Bone marrow (tissue), 2 donors: ENCODE results near the gene NEFH.
"Not testable (repeated sequence)": the region's sequence is repeated elsewhere in the genome, so short reads cannot be mapped to it uniquely, and the experiment has no call there.

Source experiments
- DNase-seq, 2 donors: peaks; one replicate each; lab custom pipeline; 2025; lab: John Stamatoyannopoulos, UW

Gene NEFH, protein sequence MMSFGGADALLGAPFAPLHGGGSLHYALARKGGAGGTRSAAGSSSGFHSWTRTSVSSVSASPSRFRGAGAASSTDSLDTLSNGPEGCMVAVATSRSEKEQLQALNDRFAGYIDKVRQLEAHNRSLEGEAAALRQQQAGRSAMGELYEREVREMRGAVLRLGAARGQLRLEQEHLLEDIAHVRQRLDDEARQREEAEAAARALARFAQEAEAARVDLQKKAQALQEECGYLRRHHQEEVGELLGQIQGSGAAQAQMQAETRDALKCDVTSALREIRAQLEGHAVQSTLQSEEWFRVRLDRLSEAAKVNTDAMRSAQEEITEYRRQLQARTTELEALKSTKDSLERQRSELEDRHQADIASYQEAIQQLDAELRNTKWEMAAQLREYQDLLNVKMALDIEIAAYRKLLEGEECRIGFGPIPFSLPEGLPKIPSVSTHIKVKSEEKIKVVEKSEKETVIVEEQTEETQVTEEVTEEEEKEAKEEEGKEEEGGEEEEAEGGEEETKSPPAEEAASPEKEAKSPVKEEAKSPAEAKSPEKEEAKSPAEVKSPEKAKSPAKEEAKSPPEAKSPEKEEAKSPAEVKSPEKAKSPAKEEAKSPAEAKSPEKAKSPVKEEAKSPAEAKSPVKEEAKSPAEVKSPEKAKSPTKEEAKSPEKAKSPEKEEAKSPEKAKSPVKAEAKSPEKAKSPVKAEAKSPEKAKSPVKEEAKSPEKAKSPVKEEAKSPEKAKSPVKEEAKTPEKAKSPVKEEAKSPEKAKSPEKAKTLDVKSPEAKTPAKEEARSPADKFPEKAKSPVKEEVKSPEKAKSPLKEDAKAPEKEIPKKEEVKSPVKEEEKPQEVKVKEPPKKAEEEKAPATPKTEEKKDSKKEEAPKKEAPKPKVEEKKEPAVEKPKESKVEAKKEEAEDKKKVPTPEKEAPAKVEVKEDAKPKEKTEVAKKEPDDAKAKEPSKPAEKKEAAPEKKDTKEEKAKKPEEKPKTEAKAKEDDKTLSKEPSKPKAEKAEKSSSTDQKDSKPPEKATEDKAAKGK

DNA sequence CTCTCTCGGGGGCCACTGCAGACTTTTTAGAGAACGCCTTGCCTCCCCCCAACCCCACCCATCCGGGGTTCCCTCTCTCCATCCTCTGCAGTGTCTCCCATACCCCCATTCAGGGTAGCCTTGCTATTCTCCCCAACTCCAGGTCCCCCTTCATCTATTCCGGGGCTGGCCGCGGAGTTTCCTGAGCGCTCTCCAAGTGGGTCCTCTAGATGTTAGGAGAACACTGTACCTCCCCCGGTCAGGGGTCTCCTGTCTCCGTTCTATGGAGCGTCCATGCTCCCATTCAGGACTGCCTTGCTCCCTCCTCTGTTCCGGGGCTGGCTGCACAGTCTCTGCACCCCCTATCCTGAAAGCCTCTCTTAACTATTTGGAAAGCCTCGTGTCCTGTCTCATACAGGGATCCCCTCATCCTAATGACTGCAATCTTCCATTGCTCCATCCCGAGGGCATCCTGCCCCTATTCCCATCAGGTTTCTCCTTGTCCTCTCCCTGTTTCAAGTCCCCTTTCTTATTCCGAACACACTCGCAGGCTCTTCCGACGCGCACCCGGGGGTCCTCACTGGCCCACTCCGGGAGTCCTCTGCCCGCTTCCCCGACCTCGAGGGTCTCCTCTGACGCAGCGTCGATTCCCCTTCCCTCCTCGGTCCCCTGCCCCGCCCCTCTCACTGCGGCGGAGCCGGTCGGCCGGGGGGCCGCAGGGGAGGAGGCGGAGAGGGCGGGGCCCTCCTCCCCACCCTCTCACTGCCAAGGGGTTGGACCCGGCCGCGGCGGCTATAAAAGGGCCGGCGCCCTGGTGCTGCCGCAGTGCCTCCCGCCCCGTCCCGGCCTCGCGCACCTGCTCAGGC is at the start of gene NEFH:
Gene NEFH, plus strand, starts transcription at position 802 of the 845 bp plus-strand sequence. CDS start 45 bp downstream, outside the sequence.
- DNase-seq: no peak

DNA sequence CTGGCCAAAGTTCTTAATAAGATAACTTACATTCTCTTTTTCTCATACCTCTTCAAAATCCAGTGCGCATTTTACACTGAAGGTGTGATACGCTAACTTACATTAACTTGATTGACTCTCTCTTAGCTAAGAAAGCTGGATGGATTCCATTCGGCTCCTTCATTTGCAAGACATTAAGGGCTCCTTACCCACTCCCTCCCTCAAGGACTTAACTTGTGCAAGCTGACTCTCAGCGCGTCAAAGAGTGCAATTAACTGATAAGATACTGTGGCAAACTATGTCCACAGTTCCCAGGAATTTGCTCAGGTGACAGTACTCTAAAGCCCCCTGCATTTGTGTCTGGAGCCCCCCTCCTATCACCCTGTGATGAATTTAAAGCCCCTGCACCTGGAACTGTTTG is 48.0 kb upstream of the NEFH start:
- no peak for DNase-seq

DNA sequence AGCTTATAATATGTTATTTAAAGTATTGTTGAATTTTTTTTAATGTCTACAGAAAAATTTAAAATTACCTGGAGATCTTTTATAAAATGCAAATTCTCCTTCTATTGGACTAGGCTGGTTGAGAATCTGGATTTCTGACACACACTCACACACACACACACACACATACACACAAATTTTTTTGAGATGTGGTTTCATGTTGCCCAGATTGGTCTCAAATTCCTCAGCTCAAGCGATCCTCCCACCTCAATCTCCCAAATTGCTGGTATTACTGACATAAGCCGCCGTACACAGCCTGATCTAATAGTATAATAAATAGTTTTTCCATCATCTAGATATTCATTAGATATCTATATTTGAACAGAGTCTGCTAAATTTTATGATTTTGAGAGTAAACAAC is 46.2 kb upstream of the NEFH start:
- DNase-seq: no peak

DNA sequence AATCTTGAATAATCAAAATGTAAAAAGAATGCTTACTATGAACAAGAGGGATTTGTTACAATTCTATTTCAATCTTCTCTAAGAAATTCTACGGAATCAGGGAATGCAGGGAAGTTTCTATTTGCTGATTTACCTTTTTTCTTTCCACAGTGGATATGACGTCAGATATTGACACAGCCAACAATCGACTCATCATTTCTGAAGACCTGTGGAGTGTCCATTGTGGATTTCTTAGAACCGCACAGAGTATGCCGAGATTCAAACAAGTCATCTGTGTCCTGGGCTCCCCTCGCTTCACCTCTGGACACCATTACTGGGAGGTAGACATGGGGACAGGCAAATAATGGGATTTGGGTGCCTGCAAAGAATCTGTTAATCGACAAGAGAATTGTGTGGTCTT is 45.7 kb upstream of the NEFH start:
- no peak for DNase-seq

DNA sequence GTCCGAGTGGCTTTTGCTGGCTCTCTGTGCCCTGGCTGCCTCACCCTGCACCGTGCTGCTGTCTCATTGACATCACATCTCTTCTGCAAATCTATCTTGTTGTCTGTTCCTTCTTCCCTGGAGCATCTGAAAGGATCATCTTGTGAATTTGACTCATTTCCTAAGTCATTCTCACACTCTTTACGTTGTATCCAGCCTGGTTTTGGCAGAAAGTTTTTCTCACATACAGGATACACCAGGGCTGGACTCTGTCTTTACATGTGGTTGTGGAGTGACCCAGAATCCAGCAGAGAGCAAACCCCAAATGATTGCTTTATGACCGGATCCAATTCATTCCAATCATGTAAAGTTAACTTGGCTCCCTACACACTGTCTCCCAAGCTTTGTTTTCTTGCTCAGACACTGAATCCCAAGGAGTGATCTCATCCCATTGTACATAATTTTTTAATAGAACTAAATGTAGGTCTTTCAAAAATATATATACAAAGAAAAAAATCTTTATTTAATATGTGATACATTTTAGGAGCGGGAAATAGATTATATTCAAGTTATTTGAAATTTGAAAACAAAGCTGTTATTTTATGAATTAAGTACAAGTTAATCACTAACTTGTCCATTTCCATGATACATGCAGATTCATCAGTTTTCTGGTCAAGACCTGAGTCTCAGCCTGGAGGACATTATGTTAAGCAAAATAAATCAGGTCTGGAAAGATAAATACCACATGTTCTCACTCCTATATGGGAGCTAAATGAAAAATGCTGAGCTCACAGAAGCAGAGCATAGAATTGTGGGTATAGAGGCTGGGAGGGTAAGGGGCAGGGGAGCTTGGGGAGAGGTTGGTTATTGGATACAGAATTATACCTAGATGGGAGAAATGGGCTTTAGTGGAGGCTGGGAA is 44.5 kb upstream of the NEFH start:
- no peak for DNase-seq

DNA sequence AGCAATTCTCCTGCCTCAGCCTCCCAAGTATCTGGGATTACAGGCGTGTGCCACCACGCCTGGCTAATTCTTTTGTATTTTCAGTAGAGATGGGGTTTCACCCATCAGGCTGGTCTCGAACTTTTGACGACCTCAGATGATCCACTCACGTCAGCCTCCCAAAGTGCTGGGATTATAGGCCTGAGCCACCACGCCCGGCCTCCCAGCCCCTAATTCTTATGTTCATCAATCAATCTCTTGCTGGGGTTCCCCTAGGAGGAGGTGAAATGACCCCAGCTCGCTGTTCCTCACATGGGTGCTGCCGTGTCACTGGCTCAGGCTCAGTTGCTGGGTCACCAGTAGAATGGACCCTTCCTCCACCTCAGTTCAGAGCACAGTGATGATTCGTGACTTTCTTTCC is 41.7 kb upstream of the NEFH start, which contains the start of gene RFPL1:
Gene RFPL1, plus strand, starts transcription at position 301 of the 400 bp plus-strand sequence.
- DNase-seq: not testable (repeated sequence)

DNA sequence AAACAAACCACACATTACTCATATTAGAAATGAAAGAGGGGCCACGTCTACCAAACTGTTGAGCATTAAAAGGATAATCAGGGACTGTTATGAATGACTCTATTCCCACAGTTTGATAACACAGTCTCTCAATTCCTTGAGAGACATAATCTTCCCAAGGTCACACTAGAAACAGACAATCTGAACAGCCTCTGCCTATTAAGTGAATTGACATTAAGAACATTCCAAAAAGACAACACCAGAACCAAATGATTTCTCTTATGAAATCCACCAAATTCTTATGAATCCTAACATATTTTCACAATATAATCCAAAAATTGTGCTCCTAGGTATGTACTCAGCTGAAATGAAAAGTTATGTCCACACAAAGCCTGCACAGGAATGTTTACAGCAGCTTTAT is 37.0 kb upstream of the NEFH start:
- no peak for DNase-seq

DNA sequence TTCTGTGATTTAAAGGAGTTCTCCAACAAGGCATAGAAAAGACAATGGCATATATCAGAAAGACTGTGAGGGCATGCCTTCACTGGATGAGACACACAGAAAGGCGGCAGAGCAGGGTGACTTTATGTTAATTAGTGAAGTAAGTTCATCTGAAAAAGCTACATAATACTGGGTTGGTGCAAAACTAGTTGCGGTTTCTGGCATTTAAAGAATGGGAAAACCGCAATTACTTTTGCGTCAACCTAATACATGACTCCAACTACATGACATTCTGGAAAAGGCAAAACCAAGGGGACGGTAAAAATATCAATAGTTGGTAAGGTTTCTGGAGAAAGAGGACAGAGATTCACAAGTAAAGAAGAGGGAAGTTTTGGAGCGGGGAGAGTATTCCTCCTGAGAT is 36.6 kb upstream of the NEFH start:
- no peak for DNase-seq

DNA sequence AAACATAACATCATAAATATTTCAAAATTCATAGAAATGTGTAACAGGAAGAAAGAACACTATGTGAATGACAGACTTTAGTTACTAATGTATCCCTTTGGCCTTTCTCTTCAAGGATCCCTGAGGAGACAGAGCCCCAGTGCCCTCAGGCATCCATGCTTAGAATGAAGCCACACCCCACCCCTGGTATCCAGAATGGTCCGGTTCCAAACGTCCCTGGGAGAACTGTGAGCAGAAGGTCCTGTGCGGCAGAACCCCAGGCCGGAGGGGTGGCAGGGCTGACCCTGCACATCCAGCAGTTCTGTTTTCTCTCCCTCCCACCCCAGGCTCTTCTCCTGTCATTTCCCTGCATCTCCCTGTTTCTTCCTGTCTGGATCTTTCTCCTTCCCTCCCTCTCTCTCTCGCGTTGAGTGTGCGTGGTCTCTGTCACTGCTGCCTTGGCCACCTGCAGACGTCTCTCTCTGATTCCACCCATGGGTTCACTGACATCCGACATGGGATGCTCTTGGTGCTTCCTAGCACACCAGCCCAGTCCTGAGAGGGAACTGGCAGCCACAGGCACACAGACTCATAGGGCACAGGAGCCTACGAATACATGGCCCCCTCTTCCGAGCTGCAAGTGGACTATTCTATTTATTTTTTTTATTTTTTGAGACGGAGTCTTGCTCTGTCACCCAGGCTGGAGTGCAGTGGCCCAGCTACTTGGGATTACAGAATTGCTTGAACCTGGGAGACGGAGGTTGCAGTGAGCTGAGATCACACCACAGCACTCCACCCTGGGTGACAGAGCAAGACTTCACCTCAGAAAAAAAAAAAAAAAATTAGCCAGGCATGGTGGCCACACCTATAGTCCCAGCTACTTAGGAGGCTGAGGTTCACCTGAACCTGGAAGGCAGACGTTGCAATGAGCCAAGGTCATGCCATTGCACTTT is 35.9 kb upstream of the NEFH start:
- DNase-seq: no peak

DNA sequence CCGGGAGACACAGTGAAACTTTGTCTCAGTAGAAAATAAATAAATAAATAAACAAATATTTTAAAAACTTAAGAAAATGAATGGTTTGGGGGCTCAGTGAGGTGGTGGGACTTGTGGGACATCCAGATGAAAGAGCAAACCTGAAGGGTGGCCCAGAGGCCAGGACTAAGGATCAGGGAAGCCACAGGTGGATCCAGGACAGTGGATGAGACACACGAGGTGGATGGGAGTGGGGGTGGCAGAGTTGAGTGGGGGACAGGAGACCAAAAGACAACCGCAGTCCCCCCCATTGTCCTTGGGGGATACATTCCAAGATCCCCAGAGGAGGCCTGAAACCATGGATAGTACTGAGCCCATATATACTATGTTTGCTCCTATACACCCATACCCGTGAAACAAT is 34.5 kb upstream of the NEFH start:
- DNase-seq: no peak

DNA sequence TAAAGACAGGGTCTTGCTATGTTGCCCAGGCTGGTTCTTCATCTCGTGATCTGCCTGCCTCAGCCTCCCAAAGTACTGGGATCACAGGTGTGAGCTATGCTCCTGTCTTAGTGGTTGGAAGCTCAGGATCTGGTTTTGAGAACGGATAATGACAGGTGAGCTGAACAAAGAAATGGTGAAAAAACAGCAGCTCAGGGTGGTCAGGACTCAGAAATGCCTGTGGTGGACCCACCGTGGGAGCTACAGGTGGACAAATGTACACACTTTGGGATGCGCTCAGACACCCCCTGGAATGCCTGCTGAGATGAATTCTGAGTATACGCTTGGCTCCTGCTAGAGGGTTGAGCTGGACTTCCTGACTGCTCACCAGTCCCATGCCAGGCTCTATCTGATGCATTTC is 32.1 kb upstream of the NEFH start:
- DNase-seq: no peak

DNA sequence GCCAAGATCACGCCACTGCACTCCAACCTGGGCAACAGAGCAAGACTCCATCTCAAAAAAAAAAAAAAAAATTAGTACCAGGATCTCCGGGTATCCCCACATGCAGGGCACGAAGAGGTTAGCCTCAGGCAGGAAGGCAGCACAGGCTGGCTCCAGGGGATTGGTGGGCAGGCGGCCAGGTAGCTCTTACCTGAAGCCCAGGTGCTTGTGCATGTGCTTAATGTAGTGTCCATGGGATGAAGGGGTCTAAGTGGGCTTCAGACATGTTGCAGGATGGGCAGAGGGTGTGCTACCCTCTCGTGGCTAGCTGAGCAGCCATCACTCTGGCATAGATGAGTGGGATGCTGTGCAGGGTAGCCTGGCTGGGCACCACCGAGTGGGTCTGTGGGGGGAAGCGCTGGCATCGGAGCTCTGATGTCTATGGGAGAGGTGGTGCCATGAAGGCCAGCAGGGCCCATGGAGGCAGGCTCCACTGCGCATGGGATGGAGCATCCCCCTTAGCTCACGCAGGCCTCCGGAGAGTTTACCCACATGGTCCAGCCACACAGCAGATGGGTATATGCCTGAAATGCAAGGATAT is 30.6 kb upstream of the NEFH start:
- no peak for DNase-seq

DNA sequence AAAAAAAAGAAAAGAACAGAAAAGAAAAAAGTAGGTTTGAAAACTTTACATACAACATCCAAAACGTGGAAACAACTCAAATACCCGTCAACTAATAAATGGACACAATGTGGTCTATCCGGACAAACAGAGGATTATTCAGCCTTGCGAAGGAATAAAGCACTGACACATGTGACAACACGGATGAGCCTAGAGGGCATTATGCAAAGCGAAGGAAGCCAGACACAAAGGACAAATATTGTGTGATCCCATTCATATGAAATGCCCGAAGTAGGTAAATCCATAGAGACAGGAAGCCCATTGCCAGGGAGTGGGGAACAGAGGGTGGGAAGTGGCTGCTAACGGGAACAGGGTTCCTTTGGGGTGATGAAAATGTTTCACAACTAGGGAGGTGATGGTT is 29.8 kb upstream of the NEFH start:
- no peak for DNase-seq

DNA sequence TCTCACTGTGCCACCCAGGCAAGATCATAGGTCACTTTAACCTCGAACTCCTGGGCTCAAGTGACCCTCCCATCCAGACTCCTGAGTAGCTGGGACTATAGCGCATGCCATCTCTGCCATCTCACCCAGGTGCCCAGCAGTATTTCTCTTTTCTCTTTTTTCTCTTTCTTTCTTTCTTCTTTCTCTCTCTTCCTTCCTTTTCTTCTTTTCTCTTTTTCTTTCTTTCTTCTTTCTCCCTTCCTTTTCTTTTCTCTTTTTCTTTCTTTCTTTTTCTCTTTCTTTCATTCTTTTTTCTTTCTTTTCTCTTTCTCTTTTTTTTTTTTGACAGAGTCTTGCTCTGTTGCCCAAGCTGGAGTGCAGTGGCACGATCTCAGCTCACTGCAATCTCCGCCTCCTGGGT is 28.2 kb upstream of the NEFH start:
- DNase-seq: no peak

DNA sequence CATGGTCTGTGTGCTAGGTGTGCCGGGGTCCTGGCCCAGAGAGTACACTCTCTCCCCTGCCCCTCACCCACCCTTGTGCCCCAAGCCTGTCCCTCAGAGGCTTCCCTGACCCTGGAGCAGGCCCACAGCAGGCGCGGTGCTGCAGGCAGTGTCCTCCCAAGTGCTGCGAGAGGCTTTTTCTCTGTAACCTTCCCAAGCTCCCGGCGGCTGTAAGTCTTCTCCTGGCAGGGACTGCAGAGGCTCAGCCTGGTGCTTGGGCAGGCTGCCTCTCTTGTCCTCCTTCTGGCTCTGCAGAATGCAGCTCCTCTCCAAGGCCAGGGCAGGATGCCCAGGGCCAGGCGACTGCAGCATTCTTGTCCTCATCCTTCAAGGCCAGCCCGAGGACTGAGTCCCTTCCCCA is 25.7 kb upstream of the NEFH start:
- DNase-seq: no peak

DNA sequence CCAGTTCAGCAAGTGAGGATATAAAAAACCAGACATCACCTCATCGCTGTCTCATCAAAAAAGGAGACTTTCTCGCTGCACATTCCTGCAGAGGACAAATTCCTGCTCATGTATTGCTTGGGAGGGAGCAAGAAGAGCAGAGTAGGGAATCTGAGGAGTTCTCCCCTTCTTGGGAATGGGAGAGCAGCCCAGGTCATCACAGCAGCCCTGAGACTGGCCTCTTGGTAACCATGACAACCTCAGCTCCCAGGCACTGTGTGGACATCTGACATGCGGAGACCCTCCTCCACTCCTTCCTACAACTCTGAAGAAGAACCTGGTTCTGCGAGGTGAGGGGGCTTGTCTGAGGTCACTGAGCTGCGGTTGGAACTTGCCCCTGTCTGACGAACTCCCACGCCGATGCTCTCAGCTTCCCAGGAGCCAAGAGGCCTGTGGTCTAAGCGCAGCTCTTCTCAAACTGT is 23.8 kb upstream of the NEFH start:
- DNase-seq: no peak

DNA sequence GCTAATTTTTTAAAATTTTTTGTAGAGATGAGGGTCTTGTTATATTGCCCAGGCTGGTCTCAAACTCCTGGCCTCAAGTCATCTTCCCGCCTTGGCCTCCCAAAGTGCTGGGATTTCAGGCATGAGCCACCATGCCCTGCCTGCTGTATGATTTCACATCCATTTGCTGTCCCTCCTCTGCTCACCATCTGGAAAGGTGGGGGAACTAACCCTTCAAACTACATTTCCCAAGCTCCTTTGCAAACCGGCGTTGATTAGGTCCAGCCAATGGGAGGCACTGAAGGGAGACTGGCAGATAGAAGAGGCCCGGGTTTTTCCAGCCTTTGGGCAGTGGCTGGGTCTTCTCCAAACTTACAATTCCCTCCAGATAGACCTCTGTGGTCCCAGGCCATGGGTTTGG is 22.3 kb upstream of the NEFH start:
- DNase-seq: no peak

DNA sequence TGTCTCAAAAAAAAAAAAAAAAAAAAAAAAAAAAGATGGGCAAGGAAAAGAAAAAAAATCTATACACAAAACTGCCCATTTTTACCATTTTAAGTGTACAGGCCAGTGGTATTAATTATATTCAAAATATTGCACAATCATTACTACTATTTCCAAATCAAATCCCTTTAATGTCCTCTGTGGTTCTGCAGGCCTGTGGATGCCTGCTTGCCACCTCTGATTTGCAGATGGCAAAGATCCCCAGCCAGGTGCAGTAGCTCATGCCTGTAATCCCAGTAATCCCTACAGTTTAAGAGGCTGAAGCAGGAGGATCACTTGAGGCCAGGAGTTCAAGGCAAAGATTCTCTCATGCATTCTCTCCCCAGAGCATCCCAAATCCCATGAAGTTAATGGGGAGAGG is 21.5 kb upstream of the NEFH start:
- no peak for DNase-seq

DNA sequence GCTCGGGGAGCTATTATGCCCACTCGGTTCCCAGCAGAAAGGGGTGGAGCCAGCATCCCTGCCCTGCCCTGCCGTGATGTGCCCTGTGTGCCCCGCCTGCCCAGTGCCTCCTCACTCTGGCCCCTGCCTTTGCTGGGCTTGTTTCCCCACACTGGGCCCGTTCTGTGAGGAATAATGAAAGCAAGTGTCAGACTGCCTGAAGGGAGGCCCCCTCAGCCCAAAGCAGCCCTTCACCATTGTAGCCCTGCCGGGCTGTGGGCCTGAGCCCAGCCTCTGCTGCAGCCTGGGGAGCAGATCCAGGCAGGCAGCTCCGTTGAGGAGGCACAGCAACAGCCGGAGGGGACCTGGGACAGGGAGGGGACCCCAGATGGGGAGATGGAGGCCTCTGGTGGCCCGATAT is 20.2 kb upstream of the NEFH start:
- no peak for DNase-seq
